ENCODE measurements around the gene CNIH3. TPM values are rescaled to one million over a fixed set of nuclear protein-coding genes. Genes with fewer than 3 reads are reported as not detected.

The CNIH3 gene
- total RNA-seq, 5 donors from 2014 or later (not counting 1 experiment from before 2014, with no cell fraction given) = 2.3 to 3.6 (median 2.4) TPM

DNA sequence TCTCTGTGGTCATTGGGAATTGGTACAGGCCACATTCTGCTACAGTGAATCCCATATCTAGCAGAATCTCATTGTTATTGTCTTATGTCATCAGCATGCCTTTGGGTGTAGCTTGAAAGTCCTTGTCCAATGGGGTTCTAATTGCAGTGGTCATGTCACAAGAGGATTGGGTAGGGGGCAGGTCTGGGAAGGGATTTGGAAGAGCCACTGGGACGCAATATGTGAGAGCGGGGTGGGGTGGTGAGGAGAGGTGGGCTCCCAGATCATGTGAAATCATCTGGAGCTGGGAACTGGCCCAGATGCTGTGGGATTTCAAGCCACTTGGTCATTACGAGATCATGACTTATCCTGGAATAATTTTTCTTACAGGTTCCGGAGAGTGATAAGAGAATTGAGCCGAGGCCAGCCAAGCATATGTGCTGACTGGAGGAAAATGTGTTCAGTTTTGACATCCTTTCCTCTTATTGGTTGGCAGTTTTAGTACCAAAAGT is 16.3 kb downstream of the CNIH3 start:
- H3K9me3 Mint-ChIP-seq = no peaks in the 10 kb centered on the region
- ChIA-PET CTCF (interaction anchor here in 1 of 2 donors (0.7 kb wide), 1 partner anchor 22 kb away, joined by 4 read pairs; no protein-coding TSS in a partner anchor), POLR2A (no interaction called here)
- DNase-seq (no peak), ATAC-seq (replicated peaks in 1 of 4) (no peak)
- 97% methylated on average over 3 of the region's 5 CpGs for WGBS (ENCODE audit: insufficient coverage)
- Histone ChIP-seq H3K27me3 (replicated peaks in 1 of 2; ENCODE audit: control insufficient read depth in 2 of 2, extremely low read depth in 1 of 2, insufficient read depth in 2 of 2, low read length in 1 of 2) (peaks cover 0 to 6% of the 10 kb centered on the region in 2 experiments), H3K4me1 (ENCODE audit: control insufficient read depth in 1 of 2, extremely low read depth in 1 of 2, insufficient read depth in 2 of 2, low read length in 2 of 2) (peaks cover 1 to 3% of the 10 kb centered on the region in 2 experiments), H3K4me3 (ENCODE audit: control insufficient read depth in 1 of 2, extremely low read depth in 1 of 2, low read length in 1 of 2) (no peak overlapping the region), H3K36me3 (ENCODE audit: control insufficient read depth in 2 of 2, extremely low read depth in 1 of 2, insufficient read depth in 1 of 2, low read length in 1 of 2) (no peaks in the 10 kb centered on the region), H3K27ac (ENCODE audit: low read length) (no peak overlapping the region), H3K9me3 (no peaks in the 10 kb centered on the region)
- H3K27me3 Mint-ChIP-seq = peaks cover 10 to 20% of the 10 kb centered on the region in 2 donors
- H3K4me3 Mint-ChIP-seq = no peak overlapping the region
- no peaks in the 10 kb centered on the region for H3K36me3 Mint-ChIP-seq
- peaks cover 2 to 6% (median 2%) of the 10 kb centered on the region in 3 donors for H3K4me1 Mint-ChIP-seq
- H3K27ac Mint-ChIP-seq = no peak overlapping the region

DNA sequence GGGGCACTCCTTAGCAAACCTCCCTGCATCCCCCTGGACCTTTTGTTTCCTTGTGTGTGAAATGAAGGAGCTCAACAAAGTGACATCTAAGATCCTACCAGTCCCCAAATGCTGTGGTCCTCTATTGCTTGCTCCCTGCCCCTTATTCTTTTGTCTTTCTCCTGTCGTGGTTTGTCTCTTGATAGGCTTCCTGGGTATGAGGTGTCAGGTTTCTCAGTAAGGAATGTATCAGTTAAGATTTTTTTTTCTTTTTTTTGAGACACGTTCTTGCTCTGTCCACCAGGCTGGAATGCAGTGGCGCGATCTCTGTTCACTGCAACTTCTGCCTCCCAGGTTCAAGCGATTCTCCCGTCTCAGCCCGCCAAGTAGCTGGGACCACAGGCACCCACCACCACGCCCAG is 16.8 kb downstream of the CNIH3 start:
- H3K27ac ChIP-seq (ENCODE audit: low read length) = no peak overlapping the region
- Mint-ChIP-seq H3K9me3 (no peaks in the 10 kb centered on the region), H3K4me1 (peaks cover 7 to 11% (median 7%) of the 10 kb centered on the region in 3 donors), H3K36me3 (no peaks in the 10 kb centered on the region), H3K27me3 (peaks cover 10 to 20% of the 10 kb centered on the region in 2 donors), H3K4me3 (no peak overlapping the region), H3K27ac (no peak overlapping the region)
- H3K9me3 ChIP-seq = no peaks in the 10 kb centered on the region
- WGBS (ENCODE audit: insufficient coverage) = 92% methylated on average over 4 of the region's 8 CpGs
- H3K27me3 ChIP-seq (replicated peaks in 1 of 2; ENCODE audit: control insufficient read depth in 2 of 2, extremely low read depth in 1 of 2, insufficient read depth in 2 of 2, low read length in 1 of 2) = peaks cover 0 to 9% of the 10 kb centered on the region in 2 experiments
- DNase-seq (no peak), ATAC-seq (replicated peaks in 1 of 4) (no peak)
- ChIA-PET POLR2A (no interaction called here), CTCF (interaction anchor here in 1 of 2 donors (0.7 kb wide), 1 partner anchor 21 kb away, joined by 4 read pairs; no protein-coding TSS in a partner anchor)
- H3K36me3 ChIP-seq (ENCODE audit: control insufficient read depth in 2 of 2, extremely low read depth in 1 of 2, insufficient read depth in 1 of 2, low read length in 1 of 2) = no peaks in the 10 kb centered on the region
- peaks cover 3 to 8% of the 10 kb centered on the region in 2 experiments for H3K4me1 ChIP-seq (ENCODE audit: control insufficient read depth in 1 of 2, extremely low read depth in 1 of 2, insufficient read depth in 2 of 2, low read length in 2 of 2)
- H3K4me3 ChIP-seq (ENCODE audit: control insufficient read depth in 1 of 2, extremely low read depth in 1 of 2, low read length in 1 of 2) = no peak overlapping the region

DNA sequence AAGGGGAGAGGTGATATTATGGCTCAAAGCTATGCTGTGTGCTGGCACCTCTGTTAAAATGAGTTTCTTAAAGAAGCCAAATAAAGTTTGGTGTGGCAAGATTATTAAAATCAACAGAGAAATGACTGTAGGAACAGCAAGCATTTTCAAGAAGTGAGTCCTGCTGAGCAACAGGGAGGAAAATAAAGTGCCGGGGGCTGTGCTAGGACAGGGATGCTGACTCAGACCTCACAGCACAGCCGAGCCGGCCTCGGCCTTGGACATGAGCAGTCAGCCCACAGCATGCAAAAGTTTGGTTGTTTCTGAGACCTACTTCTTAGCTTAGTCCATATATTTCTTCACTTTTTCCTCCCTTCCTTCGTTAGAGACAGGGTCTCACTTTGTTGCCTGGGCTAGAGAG is 19.2 kb downstream of the CNIH3 start:
- H3K4me3 Mint-ChIP-seq = no peak overlapping the region

DNA sequence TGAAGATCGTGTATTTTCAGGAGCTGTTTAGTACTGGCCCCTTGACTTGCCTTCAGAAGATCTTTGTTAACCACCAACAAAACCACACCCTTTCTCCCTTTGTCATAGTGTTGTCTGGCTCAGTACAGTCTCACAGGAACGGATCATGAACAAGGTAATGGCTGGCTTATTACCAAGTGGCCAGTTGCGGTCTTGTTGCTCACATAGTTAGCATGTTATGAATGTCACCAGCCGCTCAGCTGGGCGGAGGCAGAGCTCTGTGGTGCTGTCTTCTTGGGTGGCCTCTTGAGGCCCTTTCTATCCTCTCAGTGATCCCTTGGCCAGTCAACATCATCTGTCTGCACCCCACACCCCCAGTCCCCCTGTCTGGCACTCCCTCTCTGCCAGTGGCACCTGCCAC is 21.4 kb downstream of the CNIH3 start:
- ChIA-PET CTCF (no interaction called here), POLR2A (no interaction called here)
- Mint-ChIP-seq H3K9me3 (no peaks in the 10 kb centered on the region), H3K27me3 (peaks cover 3 to 12% of the 10 kb centered on the region in 2 donors), H3K4me3 (no peak overlapping the region), H3K27ac (no peak overlapping the region), H3K36me3 (no peaks in the 10 kb centered on the region), H3K4me1 (peaks cover 10 to 12% (median 10%) of the 10 kb centered on the region in 3 donors)
- 59% methylated on average over 4 of the region's 5 CpGs for WGBS (ENCODE audit: insufficient coverage)
- ATAC-seq (replicated peaks in 1 of 4) (peak in 1 of 4 experiments; percentile 26), DNase-seq (no peak)
- H3K4me3 ChIP-seq (ENCODE audit: control insufficient read depth in 1 of 2, extremely low read depth in 1 of 2, low read length in 1 of 2) = no peak overlapping the region
- no peak overlapping the region for H3K27ac ChIP-seq (ENCODE audit: low read length)
- no peaks in the 10 kb centered on the region for H3K9me3 ChIP-seq
- H3K27me3 ChIP-seq (replicated peaks in 1 of 2; ENCODE audit: control insufficient read depth in 2 of 2, extremely low read depth in 1 of 2, insufficient read depth in 2 of 2, low read length in 1 of 2) = peaks cover 0 to 16% of the 10 kb centered on the region in 2 experiments
- H3K36me3 ChIP-seq (ENCODE audit: control insufficient read depth in 2 of 2, extremely low read depth in 1 of 2, insufficient read depth in 1 of 2, low read length in 1 of 2) = no peaks in the 10 kb centered on the region
- H3K4me1 ChIP-seq (ENCODE audit: control insufficient read depth in 1 of 2, extremely low read depth in 1 of 2, insufficient read depth in 2 of 2, low read length in 2 of 2) = peaks cover 3 to 13% of the 10 kb centered on the region in 2 experiments

More for the DNA sequence above, 19.2 kb downstream of the CNIH3 start:
- CTCF ChIA-PET = no interaction called here
- Mint-ChIP-seq H3K27ac (no peak overlapping the region), H3K4me1 (peaks cover 10 to 12% (median 10%) of the 10 kb centered on the region in 3 donors), H3K36me3 (no peaks in the 10 kb centered on the region), H3K9me3 (no peaks in the 10 kb centered on the region), H3K27me3 (peaks cover 10 to 17% of the 10 kb centered on the region in 2 donors)
- DNase-seq = no peak
- H3K9me3 ChIP-seq = no peaks in the 10 kb centered on the region
- H3K36me3 ChIP-seq (ENCODE audit: control insufficient read depth in 2 of 2, extremely low read depth in 1 of 2, insufficient read depth in 1 of 2, low read length in 1 of 2) = no peaks in the 10 kb centered on the region
- peaks cover 0 to 9% of the 10 kb centered on the region in 2 experiments for H3K27me3 ChIP-seq (replicated peaks in 1 of 2; ENCODE audit: control insufficient read depth in 2 of 2, extremely low read depth in 1 of 2, insufficient read depth in 2 of 2, low read length in 1 of 2)
- H3K4me1 ChIP-seq (ENCODE audit: control insufficient read depth in 1 of 2, extremely low read depth in 1 of 2, insufficient read depth in 2 of 2, low read length in 2 of 2) = peaks cover 3 to 13% of the 10 kb centered on the region in 2 experiments
- WGBS (ENCODE audit: insufficient coverage) = 93% methylated on average over 4 of the region's 5 CpGs
- POLR2A ChIA-PET = interaction anchor here in 1 of 2 donors (0.5 kb wide), 1 partner anchor 162 kb away, joined by 3 read pairs; no protein-coding TSS in a partner anchor
- no peak overlapping the region for H3K27ac ChIP-seq (ENCODE audit: low read length)
- ATAC-seq (replicated peaks in 1 of 4) = no peak
- no peak overlapping the region for H3K4me3 ChIP-seq (ENCODE audit: control insufficient read depth in 1 of 2, extremely low read depth in 1 of 2, low read length in 1 of 2)

DNA sequence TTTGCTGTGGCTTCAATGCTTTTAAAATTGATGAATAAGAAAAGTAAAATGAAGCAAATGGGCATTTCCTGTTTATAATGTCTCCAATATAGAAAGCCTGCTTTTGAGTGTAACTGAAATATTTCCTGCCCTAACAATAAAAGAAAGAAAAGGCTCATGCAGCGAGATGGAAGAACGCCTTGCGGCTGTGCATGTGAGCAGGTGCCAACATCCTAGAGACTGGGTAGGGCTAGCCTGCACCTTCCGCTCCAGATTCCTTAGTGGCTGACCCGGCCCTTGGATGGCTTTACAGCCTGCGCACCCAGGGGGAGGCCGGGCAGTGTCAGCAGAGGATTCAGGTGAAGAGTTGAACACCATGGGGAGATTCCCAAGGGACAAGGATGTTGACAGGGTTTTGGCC is 21.8 kb downstream of the CNIH3 start:
- Histone ChIP-seq H3K4me1 (ENCODE audit: control insufficient read depth in 1 of 2, extremely low read depth in 1 of 2, insufficient read depth in 2 of 2, low read length in 2 of 2) (peaks cover 3 to 13% of the 10 kb centered on the region in 2 experiments), H3K9me3 (no peaks in the 10 kb centered on the region), H3K36me3 (ENCODE audit: control insufficient read depth in 2 of 2, extremely low read depth in 1 of 2, insufficient read depth in 1 of 2, low read length in 1 of 2) (no peaks in the 10 kb centered on the region), H3K4me3 (ENCODE audit: control insufficient read depth in 1 of 2, extremely low read depth in 1 of 2, low read length in 1 of 2) (no peak overlapping the region), H3K27ac (ENCODE audit: low read length) (no peak overlapping the region), H3K27me3 (replicated peaks in 1 of 2; ENCODE audit: control insufficient read depth in 2 of 2, extremely low read depth in 1 of 2, insufficient read depth in 2 of 2, low read length in 1 of 2) (peaks cover 0 to 14% of the 10 kb centered on the region in 2 experiments)
- Mint-ChIP-seq H3K4me3 (no peak overlapping the region), H3K27me3 (peaks cover 3 to 12% of the 10 kb centered on the region in 2 donors), H3K9me3 (no peaks in the 10 kb centered on the region), H3K27ac (no peak overlapping the region), H3K4me1 (peaks cover 10 to 12% (median 10%) of the 10 kb centered on the region in 3 donors), H3K36me3 (no peaks in the 10 kb centered on the region)
- no peak for ATAC-seq (replicated peaks in 1 of 4)
- POLR2A ChIA-PET = no interaction called here
- CTCF ChIA-PET = no interaction called here
- no peak for DNase-seq
- 93% methylated on average over 3 of the region's 7 CpGs for WGBS (ENCODE audit: insufficient coverage)

DNA sequence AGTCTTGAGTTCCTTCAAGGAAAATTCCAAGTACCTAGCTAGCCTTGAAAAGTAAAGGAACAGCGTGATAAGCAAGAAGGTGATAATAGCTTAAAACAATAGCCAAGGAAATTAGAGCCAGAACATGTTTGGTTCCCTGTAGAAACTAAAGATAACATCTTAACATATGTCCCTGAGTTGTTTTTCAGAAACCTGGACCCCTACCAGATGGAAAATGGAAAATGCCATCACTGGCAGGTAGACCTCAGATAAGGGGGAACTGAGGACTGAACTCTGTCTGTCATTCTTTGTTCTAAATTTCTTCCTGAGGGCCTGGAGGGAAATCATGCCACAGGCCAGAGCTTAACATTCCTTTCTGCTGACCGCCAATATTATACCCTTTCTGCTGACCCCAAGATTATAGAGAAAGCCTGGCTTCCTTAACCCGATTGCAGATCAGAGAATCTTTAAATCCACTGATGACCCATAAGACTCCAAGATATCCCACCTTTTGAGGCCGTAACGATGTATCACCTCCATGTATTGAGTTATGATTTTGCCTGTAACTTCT is 23.4 kb downstream of the CNIH3 start:
- Histone ChIP-seq H3K9me3 (no peaks in the 10 kb centered on the region), H3K36me3 (ENCODE audit: control insufficient read depth in 2 of 2, extremely low read depth in 1 of 2, insufficient read depth in 1 of 2, low read length in 1 of 2) (no peaks in the 10 kb centered on the region), H3K27me3 (replicated peaks in 1 of 2; ENCODE audit: control insufficient read depth in 2 of 2, extremely low read depth in 1 of 2, insufficient read depth in 2 of 2, low read length in 1 of 2) (peaks cover 0 to 11% of the 10 kb centered on the region in 2 experiments), H3K27ac (ENCODE audit: low read length) (no peak overlapping the region), H3K4me3 (ENCODE audit: control insufficient read depth in 1 of 2, extremely low read depth in 1 of 2, low read length in 1 of 2) (no peak overlapping the region), H3K4me1 (ENCODE audit: control insufficient read depth in 1 of 2, extremely low read depth in 1 of 2, insufficient read depth in 2 of 2, low read length in 2 of 2) (peaks cover 3 to 13% of the 10 kb centered on the region in 2 experiments)
- Mint-ChIP-seq H3K36me3 (no peaks in the 10 kb centered on the region), H3K9me3 (no peaks in the 10 kb centered on the region), H3K4me1 (peaks cover 10 to 15% (median 10%) of the 10 kb centered on the region in 3 donors), H3K27ac (no peak overlapping the region), H3K4me3 (no peak overlapping the region), H3K27me3 (peaks cover 3 to 4% of the 10 kb centered on the region in 2 donors)
- WGBS (ENCODE audit: insufficient coverage) = 80% methylated on average over 1 of the region's 5 CpGs
- DNase-seq (no peak), ATAC-seq (replicated peaks in 1 of 4) (no peak)
- ChIA-PET CTCF (interaction anchor here in 1 of 2 donors (0.9 kb wide), 1 partner anchor 133 kb away, joined by 4 read pairs; no protein-coding TSS in a partner anchor), POLR2A (no interaction called here)

Measured in T-cell (primary cell).